Muscle layer of duodenum (tissue), 2 donors: ENCODE data around the gene STAU1.
"Not testable (repeated sequence)": the region's sequence is repeated elsewhere in the genome, so short reads cannot be mapped to it uniquely, and the experiment has no call there.

Experiments used
- H3K27ac ChIP-seq: one replicate; pipeline ENCODE4 v1.7.0; 2013; ENCODE audit warnings: mild to moderate bottlenecking, low read length
- H3K27me3 ChIP-seq: one replicate; pipeline ENCODE4 v1.7.0; 2013; ENCODE audit warnings: low read depth, mild to moderate bottlenecking, control low read depth, low read length
- H3K36me3 ChIP-seq, 2 donors: one replicate each; pipeline ENCODE4 v1.7.0; 2013; ENCODE audit warnings: low read length in 2 of 2, control low read depth in 1 of 2, mild to moderate bottlenecking in 1 of 2; ENCODE audit not compliant: insufficient read depth in 2 of 2, control insufficient read depth in 1 of 2
- H3K4me1 ChIP-seq, 2 donors: one replicate each; pipeline ENCODE4 v1.7.0; 2013; ENCODE audit warnings: low read length in 2 of 2, mild to moderate bottlenecking in 2 of 2, control low read depth in 1 of 2, moderate library complexity in 1 of 2; ENCODE audit not compliant: insufficient read depth in 2 of 2, control insufficient read depth in 1 of 2
- H3K4me3 ChIP-seq, 2 donors: one replicate each; pipeline ENCODE4 v1.7.0; 2013; ENCODE audit warnings: low read length in 2 of 2, low read depth in 1 of 2, mild to moderate bottlenecking in 1 of 2
- H3K9me3 ChIP-seq, 2 donors: one replicate each; pipeline ENCODE4 v1.7.0; 2013; ENCODE audit warnings: low read length in 2 of 2, control low read depth in 1 of 2, mild to moderate bottlenecking in 1 of 2; ENCODE audit not compliant: control insufficient read depth in 1 of 2
- donor health status: healthy.

STAU1 gene

GRCh38 chr20:49219924-49220831 is 32.0 kb upstream of the STAU1 start:
- Histone ChIP-seq H3K36me3 (peaks cover 16 to 38% of the 10 kb centered on the region in 2 donors), H3K4me3 (peak overlapping the region; percentile 71 to 94), H3K9me3 (no peaks in the 10 kb centered on the region), H3K27me3 (no peaks in the 10 kb centered on the region), H3K4me1 (peaks cover 7 to 11% of the 10 kb centered on the region in 2 donors), H3K27ac (peak overlapping the region; percentile 77)

DNA sequence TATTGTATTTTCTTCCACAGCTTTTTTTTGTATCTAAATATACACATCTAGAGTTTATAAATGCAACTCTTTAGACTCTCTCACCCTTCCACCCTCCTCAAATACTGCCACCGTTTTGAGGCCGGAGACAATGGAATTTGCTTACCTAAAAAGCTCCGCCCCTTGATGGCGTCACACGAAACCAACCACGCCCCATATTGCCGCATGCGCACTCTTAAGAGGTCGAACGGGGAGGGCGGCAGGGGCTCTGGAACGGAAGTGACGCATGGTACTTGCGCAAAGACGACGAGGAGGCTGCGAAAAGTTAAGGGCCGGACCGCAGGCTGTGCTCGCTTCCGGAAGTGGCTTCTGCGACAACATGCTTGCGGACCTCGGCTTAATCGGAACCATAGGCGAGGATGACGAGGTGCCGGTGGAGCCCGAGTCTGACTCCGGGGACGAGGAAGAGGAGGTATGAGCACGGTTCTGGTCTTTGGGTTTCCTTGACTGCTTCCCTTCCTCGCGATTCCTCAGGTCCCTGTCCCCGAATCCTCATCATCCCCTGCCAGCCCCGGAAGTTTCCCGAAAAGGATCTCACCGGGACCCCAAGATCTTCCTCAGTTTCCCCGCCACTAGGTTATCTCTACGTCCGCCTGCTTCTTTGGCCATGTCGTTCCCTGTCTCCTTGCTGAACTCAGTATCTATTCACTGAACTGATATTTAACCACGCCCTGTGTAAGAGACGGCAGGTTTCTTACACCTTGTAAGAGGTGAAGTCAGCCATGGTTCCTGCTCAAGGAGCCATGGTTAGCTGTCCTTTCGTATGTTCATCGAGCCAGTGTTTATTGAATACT is 31.2 kb upstream of the STAU1 start, which contains the start of gene DDX27:
TSS of gene DDX27 (plus strand) at position 326 of the 833 bp plus-strand sequence. CDS start at position 359, 33 bp downstream.
- Histone ChIP-seq H3K27ac (peak within 1 kb of the TSS; percentile 77), H3K36me3 (peaks cover 9 to 30% of the 10 kb centered on the region in 2 donors), H3K9me3 (no peaks in the 10 kb centered on the region), H3K4me3 (peak within 1 kb of the TSS; percentile 71 to 94), H3K4me1 (peaks cover 7 to 11% of the 10 kb centered on the region in 2 donors), H3K27me3 (no peaks in the 10 kb centered on the region)

DNA sequence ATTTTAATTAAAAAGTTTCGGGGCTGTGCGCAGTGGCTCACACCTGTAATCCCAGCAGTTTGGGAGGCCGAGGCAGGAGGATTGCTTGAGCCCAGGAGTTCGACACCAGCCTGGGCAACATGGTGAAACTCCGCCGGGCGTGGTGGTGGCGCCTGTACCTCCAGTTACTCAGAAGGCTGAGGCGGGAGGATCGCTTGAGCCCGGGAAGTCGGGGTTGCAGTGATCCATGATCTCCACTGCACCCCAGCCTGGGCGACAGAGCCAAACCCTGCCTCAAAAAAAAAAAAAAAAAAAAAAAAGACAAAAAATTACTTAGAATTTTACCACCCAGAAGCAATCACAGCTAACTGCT is 30.6 kb upstream of the STAU1 start:
- peaks cover 7 to 11% of the 10 kb centered on the region in 2 donors for H3K4me1 ChIP-seq
- H3K27ac ChIP-seq = peak overlapping the region; percentile 77
- not testable (repeated sequence) for H3K9me3 ChIP-seq, H3K27me3 ChIP-seq
- H3K4me3 ChIP-seq = peak overlapping the region; percentile 71 to 94
- H3K36me3 ChIP-seq = peaks cover 9 to 24% of the 10 kb centered on the region in 2 donors

- H3K9me3 ChIP-seq = no peaks in the 10 kb centered on the region
- H3K4me3 ChIP-seq = no peak overlapping the region
- peaks cover 8 to 11% of the 10 kb centered on the region in 2 donors for H3K36me3 ChIP-seq
- H3K27me3 ChIP-seq = no peaks in the 10 kb centered on the region
- H3K4me1 ChIP-seq = peaks cover 7 to 11% of the 10 kb centered on the region in 2 donors
- H3K27ac ChIP-seq = no peak overlapping the region
Observed at GRCh38 chr20:49216991-49217578, 29.0 kb upstream of the STAU1 start.

GRCh38 chr20:49215232-49215631 is 27.1 kb upstream of the STAU1 start:
- Histone ChIP-seq H3K4me3 (no peak overlapping the region), H3K27ac (no peak overlapping the region), H3K4me1 (peaks cover 3 to 4% of the 10 kb centered on the region in 2 donors), H3K36me3 (no peaks in the 10 kb centered on the region), H3K27me3 (no peaks in the 10 kb centered on the region), H3K9me3 (peaks cover 1 to 3% of the 10 kb centered on the region in 2 donors)

DNA sequence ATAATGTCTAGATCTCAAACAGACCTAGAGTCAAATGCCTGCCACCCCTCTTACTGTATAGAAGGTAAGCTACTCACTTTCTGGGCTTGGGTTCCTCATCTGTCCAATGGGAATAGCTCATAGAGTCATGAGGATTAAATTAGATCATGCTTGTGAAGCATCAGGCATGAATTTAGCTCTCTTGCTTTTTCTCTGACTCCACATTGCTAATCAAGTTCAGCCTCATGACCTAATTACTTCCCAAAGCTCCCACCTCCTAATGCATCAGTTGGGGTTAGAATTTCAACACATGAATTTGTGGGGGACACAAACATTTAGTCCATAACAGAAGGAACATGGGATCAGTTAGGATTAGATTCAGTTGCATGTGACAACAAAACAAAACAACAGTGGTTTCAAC is 26.4 kb upstream of the STAU1 start:
- H3K9me3 ChIP-seq = peaks cover 4 to 7% of the 10 kb centered on the region in 2 donors
- no peaks in the 10 kb centered on the region for H3K27me3 ChIP-seq
- H3K4me3 ChIP-seq = no peak overlapping the region
- no peaks in the 10 kb centered on the region for H3K36me3 ChIP-seq
- H3K4me1 ChIP-seq = no peaks in the 10 kb centered on the region
- no peak overlapping the region for H3K27ac ChIP-seq

DNA sequence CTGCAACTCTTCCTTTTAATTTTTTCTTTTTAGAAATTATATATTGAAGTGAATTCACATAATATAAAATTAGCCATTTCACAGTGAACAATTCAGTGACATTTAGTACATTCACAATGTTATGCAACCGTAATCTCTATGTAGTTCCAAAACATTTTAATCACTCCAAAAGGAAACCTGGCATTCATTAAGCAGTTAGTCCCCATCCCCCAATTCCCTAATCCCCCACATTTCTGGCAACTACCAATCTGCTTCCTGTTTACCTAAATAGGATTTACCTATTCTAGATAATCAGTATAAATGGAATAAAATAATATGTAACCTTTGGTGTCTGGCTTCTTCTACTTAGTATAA is 22.6 kb upstream of the STAU1 start:
- no peak overlapping the region for H3K27ac ChIP-seq
- no peak overlapping the region for H3K4me3 ChIP-seq
- H3K4me1 ChIP-seq = no peaks in the 10 kb centered on the region
- H3K36me3 ChIP-seq = no peaks in the 10 kb centered on the region
- no peaks in the 10 kb centered on the region for H3K27me3 ChIP-seq
- peaks cover 4 to 7% of the 10 kb centered on the region in 2 donors for H3K9me3 ChIP-seq

DNA sequence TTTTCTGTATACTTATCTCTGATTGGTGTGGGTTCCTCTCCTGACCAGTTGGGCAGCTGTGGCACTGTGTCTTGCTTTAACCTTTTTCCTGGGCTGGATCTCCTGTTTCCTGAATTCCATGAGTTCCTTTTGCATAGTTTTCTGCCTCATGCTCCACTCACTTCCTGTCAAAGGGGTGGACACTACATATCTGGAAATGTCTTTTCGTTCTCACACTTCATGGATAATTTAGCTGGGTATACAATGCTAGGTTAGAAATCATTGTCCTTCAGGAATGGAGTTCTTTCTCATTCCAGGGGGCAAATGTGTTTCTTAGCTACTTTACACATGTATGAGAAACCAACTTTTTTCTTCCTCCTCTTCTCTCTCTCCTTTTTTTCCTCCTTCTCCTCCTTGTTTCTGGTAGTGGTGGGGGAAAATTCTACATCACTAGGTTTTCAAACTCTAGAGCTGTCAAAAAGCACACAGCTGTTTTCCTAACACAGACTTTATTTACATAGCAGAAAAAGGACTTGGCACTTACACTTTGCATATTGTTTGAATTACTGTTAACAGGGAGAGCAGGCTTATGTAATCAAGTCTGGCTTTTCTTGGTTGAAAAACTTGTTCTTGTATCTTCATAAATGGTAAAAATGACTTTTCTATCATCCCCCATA is 22.1 kb upstream of the STAU1 start:
- peaks cover 4 to 7% of the 10 kb centered on the region in 2 donors for H3K9me3 ChIP-seq
- no peaks in the 10 kb centered on the region for H3K4me1 ChIP-seq
- H3K4me3 ChIP-seq = no peak overlapping the region
- H3K36me3 ChIP-seq = no peaks in the 10 kb centered on the region
- no peaks in the 10 kb centered on the region for H3K27me3 ChIP-seq
- no peak overlapping the region for H3K27ac ChIP-seq

DNA sequence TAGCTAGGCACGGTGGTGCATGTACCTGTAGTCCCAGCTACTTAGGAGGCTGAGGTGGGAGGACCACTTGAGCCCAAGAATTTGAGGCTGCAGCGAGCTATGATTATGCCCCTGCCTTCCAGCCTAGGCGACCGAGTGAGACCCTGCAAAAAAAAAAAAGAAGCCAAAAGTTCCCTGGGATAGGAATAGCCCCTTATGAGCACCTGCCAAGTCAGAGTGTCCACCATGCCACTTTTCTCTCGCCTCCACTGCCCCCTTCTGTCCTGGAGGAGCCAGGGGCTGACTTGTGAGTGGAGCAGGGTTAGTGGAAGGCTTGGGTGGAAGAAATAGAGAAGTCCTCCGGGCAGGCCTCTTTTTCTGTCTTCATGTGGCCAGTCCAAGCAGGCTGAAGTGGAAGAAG is 18.9 kb upstream of the STAU1 start:
- Histone ChIP-seq H3K27me3 (no peaks in the 10 kb centered on the region), H3K27ac (no peak overlapping the region), H3K4me1 (no peaks in the 10 kb centered on the region), H3K36me3 (no peaks in the 10 kb centered on the region), H3K9me3 (peaks cover 4 to 7% of the 10 kb centered on the region in 2 donors), H3K4me3 (no peak overlapping the region)

DNA sequence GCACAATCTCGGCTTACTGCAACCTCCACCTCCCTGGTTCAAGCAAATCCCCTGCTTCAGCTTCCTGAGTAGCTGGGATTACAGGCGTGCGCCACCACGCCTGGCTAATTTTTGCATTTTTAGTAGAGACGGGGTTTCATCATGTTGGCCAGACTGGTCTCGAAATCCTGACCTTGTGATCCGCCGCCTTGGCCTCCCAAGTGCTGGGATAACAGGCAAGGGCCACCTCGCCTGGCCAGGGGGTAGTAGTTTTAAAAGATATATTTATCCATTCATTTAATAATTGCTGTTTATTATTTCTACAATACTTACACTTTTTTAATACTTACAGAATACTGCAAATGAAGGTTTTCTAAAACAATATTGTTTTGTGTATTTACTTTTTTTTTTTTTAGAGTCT is 15.6 kb upstream of the STAU1 start:
- no peaks in the 10 kb centered on the region for H3K9me3 ChIP-seq
- no peak overlapping the region for H3K27ac ChIP-seq
- H3K36me3 ChIP-seq = no peaks in the 10 kb centered on the region
- H3K27me3 ChIP-seq = no peaks in the 10 kb centered on the region
- no peaks in the 10 kb centered on the region for H3K4me1 ChIP-seq
- no peak overlapping the region for H3K4me3 ChIP-seq

DNA sequence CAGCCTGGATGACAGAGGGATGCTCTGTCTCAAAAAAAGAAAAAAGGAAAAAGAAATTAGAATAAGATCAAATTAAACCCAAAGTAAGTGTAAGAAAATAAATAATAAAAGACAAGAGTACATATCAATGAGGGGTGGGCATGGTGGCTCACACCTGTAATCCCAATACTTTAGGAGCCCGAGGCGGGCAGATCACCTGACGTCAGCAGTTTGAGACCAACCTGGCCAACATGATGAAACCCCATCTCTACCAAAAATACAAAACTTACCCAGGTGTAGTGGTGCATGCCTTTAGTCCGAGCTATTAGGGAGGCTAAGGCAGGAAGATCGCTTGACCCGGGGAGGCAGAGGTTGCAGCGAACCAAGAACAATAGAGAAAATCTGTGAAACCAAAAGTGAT is 14.9 kb upstream of the STAU1 start:
- H3K27me3 ChIP-seq = no peaks in the 10 kb centered on the region
- no peaks in the 10 kb centered on the region for H3K4me1 ChIP-seq
- H3K4me3 ChIP-seq = no peak overlapping the region
- no peak overlapping the region for H3K27ac ChIP-seq
- H3K36me3 ChIP-seq = no peaks in the 10 kb centered on the region
- no peaks in the 10 kb centered on the region for H3K9me3 ChIP-seq
